ENCODE results near the gene ZNF440.
A peak's percentile ranks its signal among the peaks of the same experiment; 100 is the strongest.
"Not testable (repeated sequence)": the region's sequence is repeated elsewhere in the genome, so short reads cannot be mapped to it uniquely, and the experiment has no call there.

The ZNF440 gene

GRCh38 chr19:11798391-11799330, 15.4 kb upstream of the ZNF440 start, which contains the start of gene ZNF491:
TSS of gene ZNF491 (plus strand) at chr19:11798523. CDS start at chr19:11805954, 7,431 bp downstream.
- TF ChIP-seq ZNF274 (IDR thresholded peaks at IDR 0.05; ENCODE audit: low read depth, low read length) = no peak
- peak within 1 kb of the TSS; percentile 57; the same call in 1 of the 2 replicates for H3K4me3 ChIP-seq (ENCODE audit: low read length)

- no peak overlapping the region for H3K4me3 ChIP-seq (ENCODE audit: low read length)
- peak; percentile 51 for TF ChIP-seq ZNF274 (IDR thresholded peaks at IDR 0.05; ENCODE audit: low read depth, low read length)
These were observed 7.5 kb upstream of the ZNF440 start for GRCh38 chr19:11806354-11807098.

- H3K4me3 ChIP-seq (ENCODE audit: low read length) = no peak overlapping the region
- TF ChIP-seq ZNF274 (IDR thresholded peaks at IDR 0.05; ENCODE audit: low read depth, low read length) = no peak
These were observed 7.0 kb upstream of the ZNF440 start for GRCh38 chr19:11807099-11807380.

- TF ChIP-seq ZNF274 (IDR thresholded peaks at IDR 0.05; ENCODE audit: low read depth, low read length) = no peak
- H3K4me3 ChIP-seq (ENCODE audit: low read length) = peak overlapping the region; percentile 76; the same call in 1 of the 2 replicates
These were observed 407 bp upstream of the ZNF440 start for GRCh38 chr19:11813703-11814028.

GRCh38 chr19:11814700-11815035, 595 bp downstream of the ZNF440 start:
- TF ChIP-seq ZNF274 (IDR thresholded peaks at IDR 0.05; ENCODE audit: low read depth, low read length) = no peak
- peak overlapping the region; percentile 76 for H3K4me3 ChIP-seq (ENCODE audit: low read length)

- TF ChIP-seq ZNF274 (IDR thresholded peaks at IDR 0.05; ENCODE audit: low read depth, low read length) = no peak
- no peak overlapping the region for H3K4me3 ChIP-seq (ENCODE audit: low read length)
These were observed 7.5 kb downstream of the ZNF440 start for GRCh38 chr19:11821474-11822109.

- H3K4me3 ChIP-seq (ENCODE audit: low read length) = not testable (repeated sequence)
These were observed 15.1 kb downstream of the ZNF440 start for GRCh38 chr19:11828957-11829876.

GRCh38 chr19:11832253-11832912, 18.3 kb downstream of the ZNF440 start:
- no peak; the same call in 1 of the 2 replicates for TF ChIP-seq ZNF274 (IDR thresholded peaks at IDR 0.05; ENCODE audit: low read depth, low read length)
- H3K4me3 ChIP-seq (ENCODE audit: low read length) = no peak overlapping the region

- TF ChIP-seq ZNF274 (IDR thresholded peaks at IDR 0.05; ENCODE audit: low read depth, low read length) = no peak
- H3K4me3 ChIP-seq (ENCODE audit: low read length) = no peak overlapping the region
These were observed 19.5 kb downstream of the ZNF440 start for GRCh38 chr19:11833541-11833940.

GRCh38 chr19:11835626-11836066, 21.6 kb downstream of the ZNF440 start:
- H3K4me3 ChIP-seq (ENCODE audit: low read length) = not testable (repeated sequence)

- TF ChIP-seq ZNF274 (IDR thresholded peaks at IDR 0.05; ENCODE audit: low read depth, low read length) = no peak
- no peak overlapping the region for H3K4me3 ChIP-seq (ENCODE audit: low read length)
These were observed 29.6 kb downstream of the ZNF440 start for GRCh38 chr19:11843722-11844121.

- H3K4me3 ChIP-seq (ENCODE audit: low read length) = not testable (repeated sequence)
These were observed 33.5 kb downstream of the ZNF440 start for GRCh38 chr19:11847615-11848014.

GRCh38 chr19:11848200-11848593, 34.1 kb downstream of the ZNF440 start:
- H3K4me3 ChIP-seq (ENCODE audit: low read length) = peak overlapping the region; percentile 57; the same call in 1 of the 2 replicates
- no peak for TF ChIP-seq ZNF274 (IDR thresholded peaks at IDR 0.05; ENCODE audit: low read depth, low read length)

Data from GM08714 (cell line).